ENCODE measurements around the gene FCRL2. TPM values are rescaled to one million over a fixed set of nuclear protein-coding genes. Genes with fewer than 3 reads are reported as not detected.

Gene FCRL2
- total RNA-seq, 1 experiment from 2014 or later: not detected

Other genes with a start within 250 kb of the FCRL2 start
- not detected in 2 replicates for gene FCRL5, start 224.6 kb downstream of the FCRL2 start, total RNA-seq (2014; rRNA removed)
- not detected in 2 replicates for gene FCRL4, start 179.0 kb downstream of the FCRL2 start, total RNA-seq (2014; rRNA removed)
- gene FCRL3, start 76.4 kb downstream of the FCRL2 start, total RNA-seq (2014; rRNA removed): not detected in 2 replicates
- gene FCRL1, start 43.0 kb upstream of the FCRL2 start, total RNA-seq (2014; rRNA removed): not detected in 2 replicates
- gene CD5L, start 64.7 kb upstream of the FCRL2 start, total RNA-seq (2014; rRNA removed): not detected in 2 replicates
- 78.8 and 79.9 TPM in 2 replicates for gene KIRREL1, start 216.5 kb upstream of the FCRL2 start, total RNA-seq (2014; rRNA removed)

Measured in LHCN-M2 (cell line).